Measurements from ENCODE around the gene NIM1K.
"Not testable (repeated sequence)": the region's sequence is repeated elsewhere in the genome, so short reads cannot be mapped to it uniquely, and the experiment has no call there.

The NIM1K gene

GRCh38 chr5:43191740-43192557, at the start of gene NIM1K:
Gene NIM1K (plus strand): TSS chr5:43192225. CDS start chr5:43245776, 53,551 bp downstream.
- peak; percentile 4 for DNase-seq (ENCODE audit: low read depth)

DNA sequence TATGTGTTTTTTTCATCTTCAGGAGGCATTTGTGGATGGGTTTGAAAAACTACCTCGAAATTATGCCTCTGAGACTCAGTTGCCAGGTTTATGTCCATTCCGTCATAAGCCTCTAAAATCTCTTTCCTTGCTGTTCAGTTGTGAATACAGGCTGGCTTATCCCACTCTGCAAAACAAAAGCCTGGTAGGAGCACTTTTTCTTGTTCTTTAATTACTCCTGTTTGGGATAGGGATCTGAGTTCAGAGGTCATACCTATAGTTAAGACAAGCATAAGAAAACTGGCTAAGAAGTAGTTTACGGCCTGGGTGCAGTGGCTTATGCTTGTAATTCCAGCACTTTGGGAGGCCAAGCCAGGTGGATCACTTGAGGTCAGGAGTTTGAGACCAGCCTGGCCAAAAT, 47.0 kb upstream of the NIM1K start:
- DNase-seq (ENCODE audit: low read depth), result no peak

GRCh38 chr5:43146958-43147357, 45.1 kb upstream of the NIM1K start:
- no peak for DNase-seq (ENCODE audit: low read depth)

- no peak for DNase-seq (ENCODE audit: low read depth)
These were observed 43.6 kb upstream of the NIM1K start for GRCh38 chr5:43148417-43148816.

DNA sequence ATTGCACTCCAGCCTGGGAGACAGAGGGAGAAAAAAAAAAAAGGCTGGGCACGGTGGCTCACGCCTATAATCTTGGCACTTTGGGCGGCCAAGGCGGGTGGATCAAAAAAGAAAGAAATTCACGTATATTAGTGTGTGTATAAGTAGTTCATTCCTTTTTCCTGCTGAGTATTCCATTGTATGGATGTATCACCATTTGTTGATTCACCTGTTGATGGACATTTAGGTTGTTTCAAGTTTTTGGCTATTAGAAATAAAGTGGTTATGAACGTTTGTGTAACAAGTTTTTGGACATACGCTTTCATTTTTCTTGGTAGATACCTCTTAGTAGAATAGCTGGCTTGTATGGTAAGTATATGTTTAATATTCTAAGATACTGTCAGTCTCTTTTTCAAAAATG, 42.8 kb upstream of the NIM1K start:
- no peak for DNase-seq (ENCODE audit: low read depth)

DNA sequence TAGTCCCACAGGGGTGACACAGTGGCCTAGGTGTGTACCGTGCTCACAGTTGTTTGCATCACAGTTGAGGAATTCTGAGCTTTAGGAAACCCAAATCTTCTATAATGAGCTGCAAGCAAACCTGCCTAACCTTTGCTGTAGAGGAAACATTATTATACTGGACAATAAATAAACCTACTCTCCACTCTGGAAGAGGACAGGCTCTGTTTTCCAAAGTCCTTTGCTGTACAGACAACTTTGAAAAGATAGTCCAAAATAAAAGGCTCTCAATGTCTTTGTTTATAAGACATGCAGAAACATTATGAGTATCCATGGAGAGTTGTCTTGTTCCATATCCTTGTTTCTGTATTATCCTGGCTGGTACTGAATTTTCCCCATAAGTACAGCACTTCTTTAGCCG, 42.0 kb upstream of the NIM1K start:
- no peak for DNase-seq (ENCODE audit: low read depth)

GRCh38 chr5:43150748-43151147, 41.3 kb upstream of the NIM1K start:
- DNase-seq (ENCODE audit: low read depth), result no peak

GRCh38 chr5:43152946-43153345, 39.1 kb upstream of the NIM1K start:
- DNase-seq (ENCODE audit: low read depth), result no peak

- no peak for DNase-seq (ENCODE audit: low read depth)
These were observed 37.6 kb upstream of the NIM1K start for GRCh38 chr5:43154469-43154868.

- DNase-seq (ENCODE audit: low read depth), result no peak
These were observed 36.5 kb upstream of the NIM1K start for GRCh38 chr5:43155394-43156096.

GRCh38 chr5:43156388-43156787, 35.6 kb upstream of the NIM1K start:
- DNase-seq (ENCODE audit: low read depth), result no peak

- no peak for DNase-seq (ENCODE audit: low read depth)
These were observed 35.0 kb upstream of the NIM1K start for GRCh38 chr5:43157068-43157467.

DNA sequence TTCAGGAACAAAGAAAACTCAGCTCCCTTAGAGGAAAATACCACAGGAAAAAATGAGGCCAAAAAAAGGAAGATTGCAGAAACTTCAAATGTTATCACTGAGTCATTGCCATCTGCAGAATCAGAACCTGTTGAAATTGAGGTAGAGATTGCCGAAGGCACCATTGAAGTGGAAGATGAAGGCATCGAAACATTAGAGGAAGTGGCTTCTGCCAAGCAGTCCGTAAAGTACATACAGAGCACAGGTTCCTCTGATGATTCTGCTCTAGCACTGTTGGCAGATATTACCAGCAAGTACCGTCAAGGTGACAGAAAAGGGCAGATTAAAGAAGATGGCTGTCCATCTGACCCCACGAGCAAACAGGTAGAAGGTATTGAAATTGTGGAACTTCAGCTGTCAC, 30.8 kb upstream of the NIM1K start:
- DNase-seq (ENCODE audit: low read depth), result no peak

DNA sequence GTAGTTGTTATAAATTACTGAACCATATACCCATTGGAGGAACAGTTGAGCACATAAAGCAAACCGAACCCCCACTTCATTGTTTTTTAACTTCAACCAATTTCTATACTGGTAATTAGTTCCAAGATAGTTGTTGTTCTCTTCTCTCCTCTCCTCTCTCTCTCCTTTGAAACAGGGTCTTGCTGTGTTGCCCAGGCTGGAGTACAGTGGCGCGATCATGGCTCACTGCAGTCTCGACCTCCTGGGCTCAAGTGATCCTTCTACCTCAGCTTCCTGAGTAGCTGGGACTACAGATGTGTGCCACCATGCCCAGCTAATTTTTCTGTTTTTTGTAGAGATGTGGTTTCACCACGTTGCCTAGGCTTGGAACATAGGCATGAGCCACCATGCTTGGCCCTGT, 27.2 kb upstream of the NIM1K start:
- DNase-seq (ENCODE audit: low read depth), result not testable (repeated sequence)

- DNase-seq (ENCODE audit: low read depth), result no peak
These were observed 26.7 kb upstream of the NIM1K start for GRCh38 chr5:43165323-43165722.

- DNase-seq (ENCODE audit: low read depth), result no peak
These were observed 23.9 kb upstream of the NIM1K start for GRCh38 chr5:43168175-43168574.

DNA sequence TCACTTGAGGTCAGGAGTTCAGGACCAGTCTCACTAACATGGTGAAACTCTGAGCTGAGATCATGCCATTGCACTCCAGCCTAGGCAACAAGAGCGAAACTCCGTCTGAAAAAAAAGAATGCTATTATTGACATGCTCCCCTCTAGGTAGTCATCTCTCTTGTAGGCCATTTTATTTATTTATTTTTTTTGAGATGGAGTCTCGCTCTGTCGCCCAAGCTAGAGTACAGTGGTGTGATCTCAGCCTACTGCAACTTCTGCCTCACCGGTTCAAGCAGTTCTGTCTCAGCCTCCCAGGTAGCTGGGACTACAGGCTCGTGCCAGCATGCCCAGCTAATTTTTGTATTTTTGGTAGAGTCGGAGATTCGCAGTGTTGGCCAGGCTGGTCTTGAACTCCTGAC, 20.6 kb upstream of the NIM1K start:
- no peak for DNase-seq (ENCODE audit: low read depth)

- no peak for DNase-seq (ENCODE audit: low read depth)
These were observed 20.1 kb upstream of the NIM1K start for GRCh38 chr5:43171926-43172325.

- no peak for DNase-seq (ENCODE audit: low read depth)
These were observed 19.2 kb upstream of the NIM1K start for GRCh38 chr5:43172779-43173178.

GRCh38 chr5:43174586-43174985, 17.4 kb upstream of the NIM1K start:
- DNase-seq (ENCODE audit: low read depth), result no peak

GRCh38 chr5:43179836-43180235, 12.2 kb upstream of the NIM1K start:
- no peak for DNase-seq (ENCODE audit: low read depth)

DNA sequence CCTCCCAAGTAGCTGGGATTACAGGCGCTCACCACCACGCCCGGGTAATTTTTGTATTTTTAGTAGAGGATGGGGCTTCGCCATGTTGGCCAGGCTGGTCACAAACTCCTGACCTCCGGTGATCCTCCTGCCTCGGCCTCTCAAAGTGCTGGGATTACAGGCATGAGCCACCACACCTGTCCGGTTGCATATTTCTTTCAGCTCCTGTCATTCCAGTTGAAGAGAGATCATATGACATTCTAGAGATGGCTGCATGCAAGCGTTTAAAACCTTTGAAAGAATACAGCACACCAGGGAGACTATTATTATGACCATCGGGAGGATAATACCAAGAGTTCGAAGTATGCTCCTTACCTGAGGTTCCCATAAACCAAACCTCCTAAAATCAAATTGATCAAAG, 9.6 kb upstream of the NIM1K start:
- DNase-seq (ENCODE audit: low read depth), result no peak

GRCh38 chr5:43183101-43183500, 8.9 kb upstream of the NIM1K start:
- not testable (repeated sequence) for DNase-seq (ENCODE audit: low read depth)
